Parathyroid adenoma (tissue), 2 donors: ENCODE results near the gene UNC93B1.

Source experiments
- H2AFZ ChIP-seq: fragments of 300-600 bp; sonication (generic); one replicate; pipeline ENCODE4 v1.7.0; 2017; ENCODE audit warnings: antibody characterized with exemption, mild to moderate bottlenecking
- H3K27ac ChIP-seq: fragments of 300-600 bp; sonication (generic); one replicate; pipeline ENCODE4 v1.7.0; 2017
- H3K27me3 ChIP-seq: fragments of 300-600 bp; sonication (generic); one replicate; pipeline ENCODE4 v1.7.0; 2017; ENCODE audit warnings: low read length; ENCODE audit not compliant: control insufficient read depth, insufficient read depth
- H3K36me3 ChIP-seq: fragments of 300-600 bp; sonication (generic); one replicate; pipeline ENCODE4 v1.7.0; 2017; ENCODE audit warnings: low read length; ENCODE audit not compliant: control insufficient read depth, insufficient read depth
- H3K4me1 ChIP-seq: fragments of 300-600 bp; sonication (generic); one replicate; pipeline ENCODE4 v1.7.0; 2017; ENCODE audit warnings: control low read depth
- H3K4me2 ChIP-seq: fragments of 300-600 bp; sonication (generic); one replicate; pipeline ENCODE4 v1.7.0; 2017; ENCODE audit warnings: low read length
- H3K4me3 ChIP-seq: fragments of 300-600 bp; sonication (generic); one replicate; pipeline ENCODE4 v1.7.0; 2017; ENCODE audit warnings: low read depth, low read length
- H3K79me2 ChIP-seq: fragments of 300-600 bp; sonication (generic); one replicate; pipeline ENCODE4 v1.7.0; 2017; ENCODE audit warnings: control low read depth
- H3K9ac ChIP-seq: fragments of 300-600 bp; sonication (generic); one replicate; pipeline ENCODE4 v1.7.0; 2017; ENCODE audit warnings: mild to moderate bottlenecking
- H3K9me3 ChIP-seq: fragments of 300-600 bp; sonication (generic); one replicate; pipeline ENCODE4 v1.7.0; 2017; ENCODE audit warnings: low read length; ENCODE audit not compliant: control insufficient read depth
- TF ChIP-seq, protein P1 (sequence below): fragments of 300-600 bp; sonication (generic); IDR thresholded peaks from one replicate; pipeline ENCODE4 v1.7.0; 2017; ENCODE audit warnings: antibody characterized with exemption, mild to moderate bottlenecking
- donor health status: primary hyperparathyroidism.

The UNC93B1 gene

DNA sequence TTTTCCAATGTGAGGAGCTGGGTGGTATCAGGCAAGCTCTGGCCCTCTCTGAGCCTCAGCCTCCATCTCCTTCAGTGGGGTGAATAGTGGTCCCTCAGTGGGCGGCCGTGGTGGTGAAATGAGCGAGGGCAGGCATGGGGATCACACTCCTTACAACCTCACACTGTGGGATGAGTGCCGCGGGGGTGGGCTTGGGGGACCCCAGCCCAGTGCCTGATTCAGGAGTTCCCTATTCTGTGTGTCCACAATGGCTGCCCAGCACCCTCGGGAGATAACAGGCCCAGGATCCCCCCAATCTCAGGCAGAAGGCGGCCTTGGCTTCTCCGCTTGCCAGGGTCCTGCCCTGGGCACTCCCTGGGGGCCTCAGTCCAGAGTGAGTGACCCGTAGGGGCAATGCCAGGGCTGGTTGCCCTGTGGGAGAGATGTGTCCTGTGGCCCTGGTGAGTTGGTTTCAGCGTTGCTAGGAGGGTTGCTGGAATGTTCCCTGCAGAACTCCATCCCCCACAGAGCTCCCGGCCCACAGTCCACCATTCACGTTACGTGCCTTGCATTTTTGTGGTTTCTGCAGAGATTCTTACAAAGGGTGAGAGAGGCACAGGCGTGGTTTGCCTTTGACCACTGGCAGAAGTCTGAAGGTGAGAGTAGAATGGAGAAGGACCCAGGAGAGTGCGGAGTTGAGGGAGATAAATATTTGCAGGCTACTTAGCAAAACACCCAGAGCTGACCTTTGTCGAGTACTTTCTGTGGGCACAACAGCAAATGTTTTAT lies 9.1 kb upstream of the UNC93B1 start:
- Histone ChIP-seq H3K4me2 (no peak overlapping the region), H2AFZ (no peak overlapping the region), H3K9ac (no peak overlapping the region), H3K4me3 (no peak overlapping the region), H3K27ac (no peak overlapping the region), H3K36me3 (no peaks in the 10 kb centered on the region), H3K27me3 (no peaks in the 10 kb centered on the region), H3K4me1 (no peaks in the 10 kb centered on the region), H3K9me3 (no peaks in the 10 kb centered on the region), H3K79me2 (no peaks in the 10 kb centered on the region)
- TF ChIP-seq, protein P1, sequence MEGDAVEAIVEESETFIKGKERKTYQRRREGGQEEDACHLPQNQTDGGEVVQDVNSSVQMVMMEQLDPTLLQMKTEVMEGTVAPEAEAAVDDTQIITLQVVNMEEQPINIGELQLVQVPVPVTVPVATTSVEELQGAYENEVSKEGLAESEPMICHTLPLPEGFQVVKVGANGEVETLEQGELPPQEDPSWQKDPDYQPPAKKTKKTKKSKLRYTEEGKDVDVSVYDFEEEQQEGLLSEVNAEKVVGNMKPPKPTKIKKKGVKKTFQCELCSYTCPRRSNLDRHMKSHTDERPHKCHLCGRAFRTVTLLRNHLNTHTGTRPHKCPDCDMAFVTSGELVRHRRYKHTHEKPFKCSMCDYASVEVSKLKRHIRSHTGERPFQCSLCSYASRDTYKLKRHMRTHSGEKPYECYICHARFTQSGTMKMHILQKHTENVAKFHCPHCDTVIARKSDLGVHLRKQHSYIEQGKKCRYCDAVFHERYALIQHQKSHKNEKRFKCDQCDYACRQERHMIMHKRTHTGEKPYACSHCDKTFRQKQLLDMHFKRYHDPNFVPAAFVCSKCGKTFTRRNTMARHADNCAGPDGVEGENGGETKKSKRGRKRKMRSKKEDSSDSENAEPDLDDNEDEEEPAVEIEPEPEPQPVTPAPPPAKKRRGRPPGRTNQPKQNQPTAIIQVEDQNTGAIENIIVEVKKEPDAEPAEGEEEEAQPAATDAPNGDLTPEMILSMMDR = no peak

DNA sequence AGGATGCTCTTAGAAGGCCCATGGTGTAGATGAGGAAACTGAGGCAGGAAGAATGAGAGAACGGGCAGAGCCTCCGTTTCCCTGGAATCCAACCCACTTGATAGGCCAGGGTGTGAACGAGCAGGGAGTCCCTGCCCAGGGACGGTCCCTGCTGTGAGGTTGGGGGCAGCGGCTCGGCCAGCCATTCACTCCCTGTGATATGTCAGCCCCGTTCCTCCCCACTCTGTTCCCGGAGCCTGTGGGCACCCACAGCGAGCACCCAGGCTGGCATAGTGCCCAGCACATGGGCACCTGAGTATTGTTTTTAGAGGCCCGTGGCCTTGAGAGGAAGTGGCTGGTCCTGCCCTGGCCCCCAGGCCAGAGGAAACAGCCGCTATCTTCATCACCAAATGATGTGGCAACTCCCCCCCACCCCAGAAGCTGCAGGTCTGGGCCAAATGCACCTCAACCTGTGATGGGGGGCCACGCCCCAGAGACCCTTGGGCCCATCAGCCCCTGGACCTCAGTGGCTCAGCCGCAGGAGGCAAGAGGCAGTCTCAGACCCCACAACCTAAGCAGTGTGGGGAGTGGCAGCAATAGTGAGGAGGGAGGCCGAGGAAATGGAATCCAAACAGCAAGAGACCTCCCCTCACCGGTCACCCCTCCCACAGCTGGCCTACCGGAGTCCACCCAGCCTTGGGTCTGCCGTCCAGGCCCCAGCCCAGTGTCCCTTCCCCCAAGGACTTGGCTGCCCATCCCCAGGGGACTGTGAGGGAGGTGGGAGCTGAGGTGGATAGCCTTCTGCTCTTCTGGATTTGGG lies 8.3 kb upstream of the UNC93B1 start:
- Histone ChIP-seq H2AFZ (no peak overlapping the region), H3K36me3 (no peaks in the 10 kb centered on the region), H3K4me1 (no peaks in the 10 kb centered on the region), H3K9ac (no peak overlapping the region), H3K4me3 (no peak overlapping the region), H3K4me2 (no peak overlapping the region), H3K79me2 (no peaks in the 10 kb centered on the region), H3K27me3 (no peaks in the 10 kb centered on the region), H3K9me3 (no peaks in the 10 kb centered on the region), H3K27ac (no peak overlapping the region)
- TF ChIP-seq, protein P1 = no peak

DNA sequence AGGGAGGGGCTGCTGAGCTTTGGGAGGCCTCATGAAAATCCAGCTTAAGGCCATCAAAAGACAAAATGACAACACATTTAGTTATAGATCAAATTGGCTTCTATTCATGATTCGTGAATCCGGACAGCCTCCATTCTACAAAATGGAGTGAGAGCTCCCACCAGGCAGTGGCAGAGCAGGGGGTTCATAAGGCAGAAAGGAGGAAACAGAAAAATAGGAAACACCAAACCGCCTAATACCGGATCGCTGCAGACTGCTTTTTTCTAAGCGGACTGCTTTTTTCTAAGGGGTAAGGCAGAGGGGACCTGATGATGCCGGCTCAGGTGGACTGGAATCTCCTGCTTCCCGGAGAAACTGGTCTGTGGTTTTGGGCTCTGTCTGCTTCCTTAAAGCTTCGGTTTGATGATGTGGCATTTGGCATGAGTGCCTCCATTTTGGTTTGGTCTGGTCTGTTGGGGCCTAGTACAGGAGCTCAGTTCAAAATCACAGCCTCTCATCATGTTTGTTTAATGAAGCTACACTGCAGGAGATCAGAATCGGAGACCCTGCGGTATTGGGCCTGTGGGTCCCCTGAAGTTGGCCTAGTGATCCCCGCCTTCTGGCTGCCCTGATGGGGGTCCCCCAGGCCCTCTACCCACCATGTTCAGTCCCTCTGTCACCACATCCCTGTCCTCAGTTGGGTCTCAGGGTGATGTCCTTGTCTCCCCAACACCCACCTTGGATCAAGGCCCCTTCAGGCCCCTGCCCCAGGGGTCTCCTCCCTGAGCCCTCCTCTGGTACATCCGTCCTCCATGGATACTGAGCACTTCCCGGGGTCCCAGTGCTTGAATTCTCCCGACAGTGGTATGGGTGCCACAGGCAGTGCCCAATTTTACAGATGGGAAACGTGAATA lies 7.4 kb upstream of the UNC93B1 start:
- TF ChIP-seq, protein P1 = no peak
- H3K4me3 ChIP-seq = no peak overlapping the region

DNA sequence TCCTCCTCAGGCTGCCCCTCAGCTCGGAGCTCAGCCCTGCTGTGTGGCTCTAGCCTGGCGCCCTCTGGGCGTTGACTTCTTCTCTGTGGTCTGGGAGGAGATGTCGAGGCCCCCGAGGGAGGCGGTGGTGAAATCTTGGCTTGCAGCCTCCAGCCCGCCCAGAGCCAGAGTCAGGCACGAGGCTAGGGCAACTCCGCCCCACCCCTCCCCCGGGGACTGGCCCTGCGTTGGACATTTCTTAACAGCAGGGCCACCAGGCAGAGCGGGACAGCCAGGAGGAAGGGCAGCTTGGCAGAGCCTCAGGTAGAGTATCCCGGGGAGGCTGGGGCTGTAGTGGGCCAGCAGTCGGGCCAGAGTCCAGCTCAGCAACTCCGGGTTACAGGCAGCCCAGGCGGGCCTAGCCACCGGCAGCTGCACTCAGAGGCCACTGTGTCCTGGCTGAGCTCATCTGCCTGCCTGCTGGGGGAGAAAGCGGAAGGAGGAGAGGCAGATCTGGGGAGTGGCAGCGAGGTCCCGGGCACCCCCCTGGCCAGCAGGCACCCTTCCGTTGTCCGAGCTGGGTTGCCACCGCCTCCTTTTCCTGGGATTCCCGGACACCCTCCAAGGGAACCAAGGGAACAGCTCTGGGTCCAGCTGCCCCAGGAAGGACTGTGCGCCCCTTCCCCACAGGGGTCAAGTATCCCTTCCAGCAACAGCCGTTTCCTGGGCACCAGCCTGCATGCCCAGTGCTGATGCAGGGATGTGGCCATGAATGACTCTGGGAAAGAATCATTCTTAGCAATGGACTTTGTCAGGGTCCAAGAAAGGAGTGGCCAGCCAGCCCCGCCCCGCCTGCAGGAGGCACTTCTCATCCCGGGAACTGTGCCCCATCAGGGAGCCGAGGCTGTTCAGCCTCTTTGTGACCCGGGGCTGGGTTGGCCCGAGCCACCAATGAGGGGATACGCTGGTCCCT lies 6.5 kb upstream of the UNC93B1 start, which contains the start of gene ALDH3B1:
Gene ALDH3B1, plus strand, starts transcription at position 238 of the 952 bp plus-strand sequence. CDS start 4,971 bp downstream, outside the sequence.
- Histone ChIP-seq H3K27me3 (no peaks in the 10 kb centered on the region), H3K9me3 (no peaks in the 10 kb centered on the region), H3K4me2 (no peak within 1 kb of the TSS), H3K4me1 (no peaks in the 10 kb centered on the region), H3K4me3 (no peak within 1 kb of the TSS), H3K36me3 (no peaks in the 10 kb centered on the region), H3K27ac (peak within 1 kb of the TSS; percentile 30), H2AFZ (peak within 1 kb of the TSS; percentile 72), H3K9ac (no peak within 1 kb of the TSS), H3K79me2 (no peaks in the 10 kb centered on the region)
- TF ChIP-seq, protein P1 = no peak

More for the DNA sequence above, 7.4 kb upstream of the UNC93B1 start:
- Histone ChIP-seq H3K4me1 (no peaks in the 10 kb centered on the region), H3K27ac (no peak overlapping the region), H3K79me2 (no peaks in the 10 kb centered on the region), H3K4me2 (no peak overlapping the region), H3K36me3 (no peaks in the 10 kb centered on the region), H3K27me3 (no peaks in the 10 kb centered on the region), H3K9ac (no peak overlapping the region), H2AFZ (peak overlapping the region; percentile 72), H3K9me3 (no peaks in the 10 kb centered on the region)
